GM19438 (cell line): ENCODE results near the gene APC2.
"Not testable (repeated sequence)": the region's sequence is repeated elsewhere in the genome, so short reads cannot be mapped to it uniquely, and the experiment has no call there.

Source experiments
- ATAC-seq: cut with Tn5 transposase; IDR thresholded peaks from one replicate; pipeline ENCODE4 v1.9.1; 2021; ENCODE audit warnings: low read depth; ENCODE audit not compliant: unreplicated experiment

Gene APC2

GRCh38 chr19:1427221-1427920 is 22.6 kb upstream of the APC2 start:
- ATAC-seq = no peak

GRCh38 chr19:1428738-1429391 is 21.1 kb upstream of the APC2 start:
- no peak for ATAC-seq

- ATAC-seq = no peak
Measured at GRCh38 chr19:1429750-1430149, 20.2 kb upstream of the APC2 start.

GRCh38 chr19:1430246-1430645 is 19.7 kb upstream of the APC2 start:
- no peak for ATAC-seq

GRCh38 chr19:1431759-1432506 is 18.0 kb upstream of the APC2 start:
- no peak for ATAC-seq

GRCh38 chr19:1432507-1432887 is 17.4 kb upstream of the APC2 start:
- no peak for ATAC-seq

GRCh38 chr19:1433119-1434039 is 16.5 kb upstream of the APC2 start:
- ATAC-seq = no peak

GRCh38 chr19:1434040-1434366 is 15.9 kb upstream of the APC2 start:
- ATAC-seq = no peak

- ATAC-seq = no peak
Measured at GRCh38 chr19:1434577-1435060, 15.3 kb upstream of the APC2 start.

GRCh38 chr19:1435378-1435989 is 14.4 kb upstream of the APC2 start:
- no peak for ATAC-seq

GRCh38 chr19:1437609-1438008 is 12.3 kb upstream of the APC2 start:
- no peak for ATAC-seq

GRCh38 chr19:1438035-1438932 is 11.6 kb upstream of the APC2 start, which contains the start of gene RPS15:
TSS of gene RPS15 (plus strand) at chr19:1438396. CDS start at chr19:1438426, 30 bp downstream.
- no peak for ATAC-seq

GRCh38 chr19:1438933-1439354 is 11.0 kb upstream of the APC2 start:
- ATAC-seq = no peak

- ATAC-seq = not testable (repeated sequence)
Measured at GRCh38 chr19:1439525-1440417, 10.2 kb upstream of the APC2 start.

- no peak for ATAC-seq
Measured at GRCh38 chr19:1440418-1440801, 9.5 kb upstream of the APC2 start.

- ATAC-seq = no peak
Measured at GRCh38 chr19:1441022-1441426, 8.9 kb upstream of the APC2 start.

- no peak for ATAC-seq
Measured at GRCh38 chr19:1441677-1442438, 8.1 kb upstream of the APC2 start.
